ENCODE measurements around the gene KERA.
"Not testable (repeated sequence)": the region's sequence is repeated elsewhere in the genome, so short reads cannot be mapped to it uniquely, and the experiment has no call there.

The KERA gene

DNA sequence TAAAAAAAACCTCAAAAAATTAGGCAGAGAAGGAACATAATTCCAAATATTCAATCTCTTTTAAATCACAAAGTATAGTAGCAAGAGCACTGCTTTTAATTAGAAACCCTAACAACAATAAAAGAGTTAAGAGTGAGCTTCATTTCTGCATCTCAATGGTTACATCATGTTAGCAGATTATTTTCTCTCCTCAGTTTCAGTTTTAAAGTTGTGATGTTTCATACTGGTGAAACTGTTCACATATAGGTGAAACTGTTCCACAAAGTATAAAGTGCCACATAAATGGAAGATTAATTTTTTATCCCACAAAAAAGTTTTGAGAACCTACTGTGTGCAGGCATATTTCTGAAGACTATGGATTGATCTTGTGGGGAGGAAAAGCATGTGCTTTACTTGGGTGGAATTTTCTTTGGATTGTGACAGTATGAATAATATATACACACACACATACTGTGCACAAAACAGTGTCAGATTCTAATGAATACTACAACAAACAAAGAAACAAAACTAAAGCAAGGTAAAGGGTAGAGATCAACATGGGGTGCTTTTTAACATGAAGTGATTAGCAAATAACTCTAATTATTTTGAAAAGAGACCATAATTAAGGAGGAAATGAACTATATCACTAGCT is 36.3 kb upstream of the KERA start:
- Histone ChIP-seq H3K4me1 (ENCODE audit: low read length) (no peaks in the 10 kb centered on the region), H2AFZ (ENCODE audit: low read length) (no peak overlapping the region), H3K27me3 (replicated peaks; ENCODE audit: insufficient read depth, low read length) (no peaks in the 10 kb centered on the region), H3K27ac (ENCODE audit: low read length) (no peak overlapping the region), H3K36me3 (replicated peaks; ENCODE audit: insufficient read depth, low read length) (no peaks in the 10 kb centered on the region), H3K9me3 (replicated peaks; ENCODE audit: insufficient read depth, low read length) (no peaks in the 10 kb centered on the region), H3F3A (ENCODE audit: insufficient read depth, low read length) (no peaks in the 10 kb centered on the region), H3K9ac (ENCODE audit: low read length) (no peak overlapping the region), H3K79me2 (ENCODE audit: low read length) (no peaks in the 10 kb centered on the region), H3K4me3 (ENCODE audit: low read length) (no peak overlapping the region), H3K9me2 (replicated peaks; ENCODE audit: insufficient read depth, low read length) (no peaks in the 10 kb centered on the region), H4K20me1 (ENCODE audit: insufficient read depth, low read length) (no peaks in the 10 kb centered on the region), H3K4me2 (ENCODE audit: low read depth, low read length) (peak overlapping the region; percentile 16; the same call in 1 of the 2 replicates)
- no peak for TF ChIP-seq EZH2 (optimal IDR thresholded peaks at IDR 0.05; ENCODE audit: low read depth, low read length)
- TF ChIP-seq CTCF (IDR thresholded peaks at IDR 0.05; ENCODE audit: low read length) = no peak
- no peak for TF ChIP-seq EZH2phosphoT487 (IDR thresholded peaks at IDR 0.05; ENCODE audit: low read length)
- peak; percentile 25 for DNase-seq

DNA sequence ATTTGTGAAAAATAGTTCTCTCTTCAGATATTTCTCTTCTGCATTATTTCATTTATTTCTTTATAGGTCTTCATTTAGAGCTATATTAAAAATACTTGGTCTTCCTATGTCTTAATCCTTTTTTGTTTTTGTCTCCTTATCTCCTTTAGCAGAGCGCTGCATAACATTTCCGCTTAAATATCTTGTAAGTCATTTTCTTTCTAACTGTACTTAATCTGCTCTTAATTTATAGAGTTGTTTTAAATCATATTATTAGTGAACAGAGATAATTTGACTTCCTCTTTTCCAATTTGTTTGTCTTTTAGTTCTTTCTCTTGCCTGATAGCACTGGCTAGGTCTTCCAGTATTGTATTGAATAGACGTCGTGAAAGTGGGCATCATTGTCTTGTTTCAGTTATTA is 35.5 kb upstream of the KERA start:
- H4K20me1 ChIP-seq (ENCODE audit: insufficient read depth, low read length) = no peaks in the 10 kb centered on the region
- no peaks in the 10 kb centered on the region for H3K27me3 ChIP-seq (replicated peaks; ENCODE audit: insufficient read depth, low read length)
- H3K9me2 ChIP-seq (replicated peaks; ENCODE audit: insufficient read depth, low read length) = no peaks in the 10 kb centered on the region
- no peaks in the 10 kb centered on the region for H3K79me2 ChIP-seq (ENCODE audit: low read length)
- no peaks in the 10 kb centered on the region for H3K4me1 ChIP-seq (ENCODE audit: low read length)
- TF ChIP-seq EZH2 (optimal IDR thresholded peaks at IDR 0.05; ENCODE audit: low read depth, low read length) = no peak
- TF ChIP-seq EZH2phosphoT487 (IDR thresholded peaks at IDR 0.05; ENCODE audit: low read length) = no peak
- TF ChIP-seq CTCF (IDR thresholded peaks at IDR 0.05; ENCODE audit: low read length) = no peak
- H3K27ac ChIP-seq (ENCODE audit: low read length) = no peak overlapping the region
- no peak overlapping the region for H3K4me3 ChIP-seq (ENCODE audit: low read length)
- no peaks in the 10 kb centered on the region for H3F3A ChIP-seq (ENCODE audit: insufficient read depth, low read length)
- H3K9ac ChIP-seq (ENCODE audit: low read length) = no peak overlapping the region
- H3K9me3 ChIP-seq (replicated peaks; ENCODE audit: insufficient read depth, low read length) = no peaks in the 10 kb centered on the region
- no peak for DNase-seq
- no peaks in the 10 kb centered on the region for H3K36me3 ChIP-seq (replicated peaks; ENCODE audit: insufficient read depth, low read length)
- no peak overlapping the region for H2AFZ ChIP-seq (ENCODE audit: low read length)
- no peak overlapping the region for H3K4me2 ChIP-seq (ENCODE audit: low read depth, low read length)

DNA sequence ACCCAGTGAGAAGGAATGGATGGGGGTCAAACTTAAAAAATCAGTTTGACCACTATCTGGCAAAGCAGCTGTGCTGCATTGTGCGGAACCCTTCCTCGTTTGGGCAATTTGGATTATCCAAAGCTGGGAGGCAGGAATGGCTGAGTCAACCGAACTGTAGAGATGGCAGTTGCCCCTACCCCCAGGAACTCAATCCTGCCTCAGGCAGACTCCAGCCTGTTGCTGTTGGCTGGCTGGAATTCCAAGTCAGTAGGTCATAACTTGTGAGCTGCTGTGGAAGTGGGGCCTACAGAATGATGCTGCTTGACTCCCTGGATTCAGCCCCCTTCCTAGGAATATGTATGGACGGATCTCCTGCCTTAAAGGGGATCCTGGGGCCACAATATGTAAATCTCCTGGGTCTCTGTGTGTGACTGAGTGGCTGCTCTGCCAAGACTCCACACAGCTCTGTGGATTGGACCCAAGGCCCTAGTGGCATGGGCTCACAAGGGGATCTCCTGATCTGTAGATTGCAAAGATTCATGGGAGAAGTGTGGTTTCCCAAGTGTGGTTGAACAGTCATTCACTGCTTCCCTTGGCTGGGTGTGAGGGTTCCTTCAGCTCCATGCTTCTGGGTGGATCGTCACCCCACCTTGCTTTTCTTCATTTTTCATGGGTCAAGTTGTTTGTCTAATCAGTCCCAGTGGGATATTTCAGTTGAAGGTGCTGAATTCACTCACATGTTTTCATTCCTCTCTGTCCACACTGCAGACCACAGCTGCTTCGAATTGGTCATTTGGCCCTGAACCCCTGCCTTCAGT is 34.3 kb upstream of the KERA start:
- DNase-seq = no peak

DNA sequence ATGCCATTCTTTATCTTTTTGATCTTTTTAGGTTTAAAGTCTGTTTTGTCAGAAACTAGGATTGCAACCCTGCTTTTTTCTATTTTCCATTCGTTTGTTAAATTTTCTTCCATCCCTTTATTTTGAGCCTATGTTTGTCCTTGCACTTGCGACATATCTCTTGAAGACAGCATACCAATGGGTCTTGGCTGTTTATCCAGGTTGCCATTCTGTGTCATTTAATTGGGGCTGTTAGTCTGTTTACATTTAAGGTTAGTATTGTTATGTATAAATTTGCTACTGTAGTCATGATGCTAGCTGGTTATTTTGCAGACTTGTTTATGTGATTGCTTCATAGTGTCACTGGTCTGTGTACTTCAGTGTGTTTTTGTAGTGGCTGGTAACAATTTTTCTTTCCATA is 32.1 kb upstream of the KERA start:
- not testable (repeated sequence) for H4K20me1 ChIP-seq (ENCODE audit: insufficient read depth, low read length); H3K4me2 ChIP-seq (ENCODE audit: low read depth, low read length); H3K79me2 ChIP-seq (ENCODE audit: low read length); H3K4me3 ChIP-seq (ENCODE audit: low read length); H2AFZ ChIP-seq (ENCODE audit: low read length); H3F3A ChIP-seq (ENCODE audit: insufficient read depth, low read length); H3K27ac ChIP-seq (ENCODE audit: low read length); H3K9me3 ChIP-seq (replicated peaks; ENCODE audit: insufficient read depth, low read length); H3K9me2 ChIP-seq (replicated peaks; ENCODE audit: insufficient read depth, low read length); H3K36me3 ChIP-seq (replicated peaks; ENCODE audit: insufficient read depth, low read length); H3K4me1 ChIP-seq (ENCODE audit: low read length); H3K9ac ChIP-seq (ENCODE audit: low read length); H3K27me3 ChIP-seq (replicated peaks; ENCODE audit: insufficient read depth, low read length); DNase-seq

More for the DNA sequence above, 34.3 kb upstream of the KERA start:
- H3K4me1 ChIP-seq (ENCODE audit: low read length) = no peaks in the 10 kb centered on the region
- no peaks in the 10 kb centered on the region for H4K20me1 ChIP-seq (ENCODE audit: insufficient read depth, low read length)
- no peak overlapping the region for H3K4me3 ChIP-seq (ENCODE audit: low read length)
- no peaks in the 10 kb centered on the region for H3K27me3 ChIP-seq (replicated peaks; ENCODE audit: insufficient read depth, low read length)
- no peak overlapping the region for H3K4me2 ChIP-seq (ENCODE audit: low read depth, low read length)
- TF ChIP-seq CTCF (IDR thresholded peaks at IDR 0.05; ENCODE audit: low read length) = no peak
- no peak for TF ChIP-seq EZH2phosphoT487 (IDR thresholded peaks at IDR 0.05; ENCODE audit: low read length)
- TF ChIP-seq EZH2 (optimal IDR thresholded peaks at IDR 0.05; ENCODE audit: low read depth, low read length) = no peak
- no peak overlapping the region for H2AFZ ChIP-seq (ENCODE audit: low read length)
- H3K79me2 ChIP-seq (ENCODE audit: low read length) = no peaks in the 10 kb centered on the region
- H3F3A ChIP-seq (ENCODE audit: insufficient read depth, low read length) = no peaks in the 10 kb centered on the region
- H3K9ac ChIP-seq (ENCODE audit: low read length) = no peak overlapping the region
- no peaks in the 10 kb centered on the region for H3K9me3 ChIP-seq (replicated peaks; ENCODE audit: insufficient read depth, low read length)
- H3K36me3 ChIP-seq (replicated peaks; ENCODE audit: insufficient read depth, low read length) = no peaks in the 10 kb centered on the region
- H3K27ac ChIP-seq (ENCODE audit: low read length) = no peak overlapping the region
- H3K9me2 ChIP-seq (replicated peaks; ENCODE audit: insufficient read depth, low read length) = no peaks in the 10 kb centered on the region
